Suprapubic skin (tissue), 4 donors: ENCODE data around the gene PPFIA3. TPM values are rescaled to one million over a fixed set of nuclear protein-coding genes. Genes with fewer than 3 reads are reported as not detected.

Experiments used
- DNase-seq, 2 donors: peaks; one replicate each; pipeline ENCODE4 v3.0.0-alpha.2; 2019; ENCODE audit warnings: low spot score in 2 of 2
- H3K27ac ChIP-seq: fragments of 200-600 bp; sonication (generic); one replicate; pipeline ENCODE4 v1.5.1; 2019
- H3K27me3 ChIP-seq: fragments of 200-600 bp; sonication (generic); one replicate; pipeline ENCODE4 v1.5.1; 2019
- H3K36me3 ChIP-seq: fragments of 200-600 bp; sonication (generic); one replicate; pipeline ENCODE4 v1.5.1; 2019
- H3K4me1 ChIP-seq: fragments of 200-600 bp; sonication (generic); one replicate; pipeline ENCODE4 v1.5.1; 2019
- H3K4me3 ChIP-seq: fragments of 200-600 bp; sonication (generic); one replicate; pipeline ENCODE4 v1.5.1; 2019; ENCODE audit warnings: mild to moderate bottlenecking
- H3K9me3 ChIP-seq: fragments of 200-600 bp; sonication (generic); one replicate; pipeline ENCODE4 v1.5.1; 2019
- EP300 ChIP-seq: sonication (generic); formaldehyde crosslinking; IDR thresholded peaks from one replicate; pipeline ENCODE4 v1.6.1; 2017; ENCODE audit warnings: antibody characterized with exemption
- POLR2A ChIP-seq, 2 donors: fragments of 450-650 bp; IDR thresholded peaks; one replicate each; pipeline ENCODE4 v1.6.1; 2017; ENCODE audit warnings: antibody characterized with exemption in 2 of 2, mild to moderate bottlenecking in 2 of 2, moderate library complexity in 2 of 2
- POLR2AphosphoS5 ChIP-seq, 3 donors: sonication (generic); formaldehyde crosslinking; IDR thresholded peaks; one replicate each; pipeline ENCODE4 v1.6.1; 2017; ENCODE audit warnings: antibody characterized with exemption in 3 of 3
- WGBS: methylation state at CpG from one replicate; pipeline ENCODE4 v1.1.5; 2018; 5-methylcytosine and 5-hydroxymethylcytosine counted together
- total RNA-seq, 4 donors: library from RNA; depleted of rRNA; stranded (reverse); fragments of >200 nt; gene quantifications; one replicate each; pipeline ENCODE4 v1.1.0, GENCODE V29; 2016
- TF ChIP-seq, protein P1 (sequence below), 2 donors: fragments of 200-600 bp in 1 of 2; fragments of 450-650 bp in 1 of 2; sonication (generic) in 1 of 2; IDR thresholded peaks; one replicate each; pipeline ENCODE4 v1.5.1; 2016 to 2019; ENCODE audit warnings: antibody characterized with exemption in 2 of 2, mild to moderate bottlenecking in 1 of 2, moderate library complexity in 1 of 2

The PPFIA3 gene
- total RNA-seq, 4 donors from 2014 or later, result 42.7 to 50.1 (median 46.6) TPM

DNA sequence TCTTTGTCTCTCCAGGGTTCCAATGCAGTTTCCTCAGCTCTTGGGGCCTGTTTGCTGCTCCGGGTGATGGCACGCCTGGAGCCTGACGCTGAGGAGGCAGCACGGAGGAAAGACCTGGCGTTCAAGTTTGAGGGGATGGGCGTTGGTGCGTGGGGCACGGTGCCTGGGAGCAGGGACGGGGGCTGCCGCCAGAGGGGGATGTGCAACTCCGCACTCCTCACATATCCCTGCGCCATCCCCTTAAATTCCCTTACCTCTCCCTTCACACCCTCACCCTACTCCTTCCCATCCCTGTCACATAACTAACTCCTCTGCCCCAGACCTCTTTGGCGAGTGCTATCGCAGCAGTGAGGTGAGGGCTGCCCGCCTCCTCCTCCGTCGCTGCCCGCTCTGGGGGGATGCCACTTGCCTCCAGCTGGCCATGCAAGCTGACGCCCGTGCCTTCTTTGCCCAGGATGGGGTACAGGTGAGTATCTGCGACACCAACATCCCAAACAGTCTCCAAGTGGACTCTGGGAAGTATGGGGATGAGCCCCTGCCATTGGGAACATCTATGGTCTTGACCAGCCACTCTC, 69.4 kb downstream of the PPFIA3 start:
- Histone ChIP-seq H3K4me3 (no peak overlapping the region), H3K27me3 (no peaks in the 10 kb centered on the region), H3K36me3 (peaks cover 82% of the 10 kb centered on the region), H3K27ac (no peak overlapping the region), H3K4me1 (no peaks in the 10 kb centered on the region), H3K9me3 (no peaks in the 10 kb centered on the region)
- no peak for DNase-seq
- 92% methylated on average over 21 of the region's 21 CpGs for WGBS
- TF ChIP-seq, protein P1, sequence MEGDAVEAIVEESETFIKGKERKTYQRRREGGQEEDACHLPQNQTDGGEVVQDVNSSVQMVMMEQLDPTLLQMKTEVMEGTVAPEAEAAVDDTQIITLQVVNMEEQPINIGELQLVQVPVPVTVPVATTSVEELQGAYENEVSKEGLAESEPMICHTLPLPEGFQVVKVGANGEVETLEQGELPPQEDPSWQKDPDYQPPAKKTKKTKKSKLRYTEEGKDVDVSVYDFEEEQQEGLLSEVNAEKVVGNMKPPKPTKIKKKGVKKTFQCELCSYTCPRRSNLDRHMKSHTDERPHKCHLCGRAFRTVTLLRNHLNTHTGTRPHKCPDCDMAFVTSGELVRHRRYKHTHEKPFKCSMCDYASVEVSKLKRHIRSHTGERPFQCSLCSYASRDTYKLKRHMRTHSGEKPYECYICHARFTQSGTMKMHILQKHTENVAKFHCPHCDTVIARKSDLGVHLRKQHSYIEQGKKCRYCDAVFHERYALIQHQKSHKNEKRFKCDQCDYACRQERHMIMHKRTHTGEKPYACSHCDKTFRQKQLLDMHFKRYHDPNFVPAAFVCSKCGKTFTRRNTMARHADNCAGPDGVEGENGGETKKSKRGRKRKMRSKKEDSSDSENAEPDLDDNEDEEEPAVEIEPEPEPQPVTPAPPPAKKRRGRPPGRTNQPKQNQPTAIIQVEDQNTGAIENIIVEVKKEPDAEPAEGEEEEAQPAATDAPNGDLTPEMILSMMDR (IDR thresholded peaks at IDR 0.05), result no peak
- TF ChIP-seq EP300, result no peak
- no peak for TF ChIP-seq POLR2A (IDR thresholded peaks at IDR 0.05)
- no peak for TF ChIP-seq POLR2AphosphoS5 (IDR thresholded peaks at IDR 0.05)

DNA sequence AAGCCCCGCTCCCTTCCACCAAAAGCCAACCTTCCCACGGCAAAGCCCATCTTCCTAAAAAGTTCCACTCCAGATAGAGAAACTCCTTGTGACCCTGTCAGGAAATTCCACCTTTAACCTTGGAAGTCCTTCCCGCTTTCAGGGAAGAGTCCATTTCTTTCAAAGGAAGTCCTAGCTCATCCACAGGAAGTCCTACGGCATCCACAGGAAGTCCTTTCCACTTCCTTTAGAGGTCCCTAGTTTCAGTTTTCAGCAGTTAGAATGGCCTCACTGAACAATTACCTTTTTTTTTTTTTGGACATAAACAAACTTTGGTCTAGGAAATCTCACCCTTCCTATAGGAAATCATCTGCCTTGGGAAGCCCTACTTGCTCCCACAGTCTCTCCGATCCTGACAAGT, 69.9 kb downstream of the PPFIA3 start:
- H3K27ac ChIP-seq, result no peak overlapping the region
- no peak overlapping the region for H3K4me3 ChIP-seq
- TF ChIP-seq POLR2AphosphoS5 (IDR thresholded peaks at IDR 0.05) (no peak), POLR2A (IDR thresholded peaks at IDR 0.05) (no peak), EP300 (no peak)
- TF ChIP-seq, protein P1 (IDR thresholded peaks at IDR 0.05), result no peak
- DNase-seq, result no peak
- peaks cover 78% of the 10 kb centered on the region for H3K36me3 ChIP-seq
- no peaks in the 10 kb centered on the region for H3K9me3 ChIP-seq
- WGBS, result 77% methylated on average over 5 of the region's 5 CpGs
- no peaks in the 10 kb centered on the region for H3K27me3 ChIP-seq
- no peaks in the 10 kb centered on the region for H3K4me1 ChIP-seq

DNA sequence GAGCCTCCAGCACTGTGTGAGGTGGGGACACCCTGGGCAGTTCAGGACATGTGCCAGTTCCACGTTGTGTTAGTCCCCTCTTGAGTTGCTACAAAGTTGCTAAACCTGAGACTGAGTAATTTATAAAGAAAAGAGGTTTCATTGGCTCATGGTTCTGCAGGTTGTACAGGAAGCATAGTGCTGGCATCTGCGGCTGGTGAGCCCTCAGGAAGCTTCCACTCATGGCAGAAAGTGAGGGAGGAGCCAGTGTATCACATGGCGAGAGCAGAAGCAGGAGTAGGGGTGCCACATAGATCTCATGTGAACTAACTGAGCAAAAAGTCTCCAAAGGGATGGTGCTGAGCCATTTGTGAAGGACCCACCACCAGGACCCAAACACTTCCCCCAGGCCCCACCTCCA, 71.4 kb downstream of the PPFIA3 start:
- H3K27me3 ChIP-seq, result no peaks in the 10 kb centered on the region
- no peak overlapping the region for H3K27ac ChIP-seq
- no peak overlapping the region for H3K4me3 ChIP-seq
- 86% methylated on average over 3 of the region's 3 CpGs for WGBS
- no peaks in the 10 kb centered on the region for H3K9me3 ChIP-seq
- no peaks in the 10 kb centered on the region for H3K4me1 ChIP-seq
- peaks cover 65% of the 10 kb centered on the region for H3K36me3 ChIP-seq
- DNase-seq, result no peak
- TF ChIP-seq POLR2A (IDR thresholded peaks at IDR 0.05), result no peak
- no peak for TF ChIP-seq EP300
- TF ChIP-seq, protein P1 (IDR thresholded peaks at IDR 0.05), result no peak
- no peak for TF ChIP-seq POLR2AphosphoS5 (IDR thresholded peaks at IDR 0.05)

DNA sequence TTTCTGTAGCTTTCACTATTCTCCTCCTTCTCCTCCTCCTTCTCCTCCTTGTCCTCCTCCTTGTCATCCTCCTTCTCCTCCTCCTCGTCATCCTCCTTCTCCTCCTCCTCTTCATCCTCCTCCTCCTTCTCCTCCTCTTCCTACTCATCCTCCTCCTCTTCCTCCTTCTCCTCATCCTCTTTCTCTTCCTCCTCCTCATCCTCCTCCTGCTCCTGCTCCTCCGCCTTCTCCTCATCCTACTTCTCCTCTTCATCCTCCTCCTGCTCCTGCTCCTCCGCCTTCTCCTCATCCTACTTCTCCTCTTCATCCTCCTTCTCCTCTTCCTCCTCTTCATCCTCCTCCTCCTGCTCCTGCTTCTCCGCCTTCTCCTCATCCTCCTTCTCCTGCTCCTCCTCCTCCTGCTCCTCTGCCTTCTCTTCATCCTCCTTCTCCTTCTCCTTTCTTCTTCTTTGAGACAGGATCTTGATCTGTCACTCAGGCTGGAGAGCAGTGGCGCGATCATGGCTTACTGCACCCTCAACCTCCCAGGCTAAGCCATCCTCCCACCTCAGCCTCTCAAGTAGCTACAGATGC, 74.6 kb downstream of the PPFIA3 start:
- Histone ChIP-seq H3K27me3 (no peaks in the 10 kb centered on the region), H3K9me3 (no peaks in the 10 kb centered on the region), H3K36me3 (peaks cover 52% of the 10 kb centered on the region), H3K27ac (no peak overlapping the region), H3K4me3 (no peak overlapping the region), H3K4me1 (peaks cover 9% of the 10 kb centered on the region)
- no peak for TF ChIP-seq EP300
- TF ChIP-seq POLR2AphosphoS5 (IDR thresholded peaks at IDR 0.05), result no peak
- no peak for TF ChIP-seq POLR2A (IDR thresholded peaks at IDR 0.05)
- TF ChIP-seq, protein P1 (IDR thresholded peaks at IDR 0.05), result no peak
- no peak for DNase-seq
- WGBS, result 93% methylated on average over 6 of the region's 6 CpGs

DNA sequence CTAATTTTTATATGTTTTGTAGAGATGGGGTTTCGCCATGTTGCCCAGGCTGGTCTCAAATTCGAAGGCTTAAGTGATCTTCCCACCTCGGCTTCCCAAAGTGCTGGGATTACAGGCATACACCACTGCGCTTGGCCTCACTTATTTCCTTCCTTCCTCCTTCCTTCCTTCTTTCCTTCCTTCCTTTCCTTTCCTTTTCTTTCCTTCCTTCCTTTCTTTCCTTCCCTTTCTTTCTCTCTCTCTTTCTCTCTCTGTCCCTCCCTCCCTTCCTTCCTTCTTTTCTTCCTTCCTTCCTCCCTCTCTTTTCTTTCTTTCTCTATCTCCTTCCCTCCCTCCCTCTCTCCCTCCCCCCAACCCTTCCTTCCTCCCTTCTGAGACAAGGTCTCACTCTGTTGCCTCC, 75.1 kb downstream of the PPFIA3 start:
- TF ChIP-seq POLR2AphosphoS5 (IDR thresholded peaks at IDR 0.05) (no peak), POLR2A (IDR thresholded peaks at IDR 0.05) (no peak)
- TF ChIP-seq, protein P1 (IDR thresholded peaks at IDR 0.05), result no peak
- Histone ChIP-seq H3K27me3 (no peaks in the 10 kb centered on the region), H3K4me1 (peaks cover 9% of the 10 kb centered on the region), H3K9me3 (no peaks in the 10 kb centered on the region), H3K36me3 (peaks cover 47% of the 10 kb centered on the region), H3K4me3 (no peak overlapping the region), H3K27ac (no peak overlapping the region)
- no peak for DNase-seq
- 87% methylated on average over 4 of the region's 4 CpGs for WGBS
